GM10248 (cell line): Measurements from ENCODE around the gene KCNG1.
A peak's percentile ranks its signal among the peaks of the same experiment; 100 is the strongest.

Source experiments
- CTCF ChIA-PET: fragments of 300-600 bp; sonication (Branson Sonifier 250); formaldehyde crosslinking; extraction: SDS; loops from one replicate; lab custom pipeline; 2021; ENCODE audit warnings: antibody characterized with exemption; lab: Yijun Ruan, JAX
- POLR2A ChIA-PET: fragments of 350-650 bp; sonication (Branson Sonifier 250); formaldehyde crosslinking; extraction: SDS; loops from one replicate; lab custom pipeline; 2020; ENCODE audit warnings: antibody characterized with exemption; lab: Yijun Ruan, JAX
- DNase-seq: peaks from one replicate; pipeline ENCODE4 v3.0.0; 2012; ENCODE audit errors: extremely low spot score
- TF ChIP-seq, protein P1 (sequence below): IDR thresholded peaks from 2 replicates; pipeline ENCODE4 v1.5.1; 2012; ENCODE audit warnings: mild to moderate bottlenecking, low read depth; ENCODE audit errors: extremely low read depth, missing control alignments, control extremely low read depth

KCNG1 gene, protein sequence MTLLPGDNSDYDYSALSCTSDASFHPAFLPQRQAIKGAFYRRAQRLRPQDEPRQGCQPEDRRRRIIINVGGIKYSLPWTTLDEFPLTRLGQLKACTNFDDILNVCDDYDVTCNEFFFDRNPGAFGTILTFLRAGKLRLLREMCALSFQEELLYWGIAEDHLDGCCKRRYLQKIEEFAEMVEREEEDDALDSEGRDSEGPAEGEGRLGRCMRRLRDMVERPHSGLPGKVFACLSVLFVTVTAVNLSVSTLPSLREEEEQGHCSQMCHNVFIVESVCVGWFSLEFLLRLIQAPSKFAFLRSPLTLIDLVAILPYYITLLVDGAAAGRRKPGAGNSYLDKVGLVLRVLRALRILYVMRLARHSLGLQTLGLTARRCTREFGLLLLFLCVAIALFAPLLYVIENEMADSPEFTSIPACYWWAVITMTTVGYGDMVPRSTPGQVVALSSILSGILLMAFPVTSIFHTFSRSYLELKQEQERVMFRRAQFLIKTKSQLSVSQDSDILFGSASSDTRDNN

DNA sequence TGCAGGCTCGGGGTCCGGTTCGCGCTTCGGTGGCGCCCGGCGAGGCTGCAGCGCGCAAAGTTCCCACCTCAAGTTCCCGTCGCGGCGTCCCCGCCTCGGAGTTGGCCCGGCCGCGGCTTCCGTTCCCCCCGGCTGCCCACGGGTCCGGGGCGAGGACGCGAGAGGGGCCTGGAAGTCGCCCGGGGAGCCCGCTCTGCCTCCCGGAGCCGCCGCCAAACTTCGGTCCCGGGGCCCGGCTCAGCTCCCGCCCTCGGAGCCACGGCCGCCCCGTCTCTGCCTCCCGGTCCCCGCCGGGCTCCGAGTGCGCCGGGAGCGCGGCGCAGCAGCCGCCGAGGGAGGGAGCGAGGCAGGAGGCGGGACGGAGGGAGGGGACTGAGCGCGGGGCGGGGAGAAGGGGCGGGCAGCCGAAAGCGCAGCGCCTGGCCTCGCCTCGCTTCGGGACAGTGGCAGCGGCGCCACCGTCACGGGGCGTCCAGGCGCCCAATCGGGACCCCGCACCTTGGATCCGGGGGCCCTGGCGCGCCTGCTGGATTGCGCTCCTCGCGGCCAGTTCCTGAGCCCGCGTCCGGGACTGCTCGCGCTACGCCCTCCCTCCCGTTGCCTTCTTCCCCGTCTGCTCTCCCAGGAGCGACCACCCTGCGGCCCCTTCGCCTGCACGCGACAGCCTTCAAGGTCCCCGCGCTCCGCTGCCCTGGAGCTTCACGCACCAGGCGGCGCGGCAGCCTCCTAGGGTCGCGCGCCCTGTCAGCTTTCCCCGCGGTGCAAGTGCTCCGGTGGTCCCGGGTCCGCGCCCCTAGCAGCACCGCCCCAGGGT, at the start of gene KCNG1:
TSS of gene KCNG1 (minus strand) at position 305 of the 814 bp plus-strand sequence. CDS start 12,769 bp downstream, outside the sequence.
- DNase-seq = peak; percentile 80
- TF ChIP-seq, protein P1, sequence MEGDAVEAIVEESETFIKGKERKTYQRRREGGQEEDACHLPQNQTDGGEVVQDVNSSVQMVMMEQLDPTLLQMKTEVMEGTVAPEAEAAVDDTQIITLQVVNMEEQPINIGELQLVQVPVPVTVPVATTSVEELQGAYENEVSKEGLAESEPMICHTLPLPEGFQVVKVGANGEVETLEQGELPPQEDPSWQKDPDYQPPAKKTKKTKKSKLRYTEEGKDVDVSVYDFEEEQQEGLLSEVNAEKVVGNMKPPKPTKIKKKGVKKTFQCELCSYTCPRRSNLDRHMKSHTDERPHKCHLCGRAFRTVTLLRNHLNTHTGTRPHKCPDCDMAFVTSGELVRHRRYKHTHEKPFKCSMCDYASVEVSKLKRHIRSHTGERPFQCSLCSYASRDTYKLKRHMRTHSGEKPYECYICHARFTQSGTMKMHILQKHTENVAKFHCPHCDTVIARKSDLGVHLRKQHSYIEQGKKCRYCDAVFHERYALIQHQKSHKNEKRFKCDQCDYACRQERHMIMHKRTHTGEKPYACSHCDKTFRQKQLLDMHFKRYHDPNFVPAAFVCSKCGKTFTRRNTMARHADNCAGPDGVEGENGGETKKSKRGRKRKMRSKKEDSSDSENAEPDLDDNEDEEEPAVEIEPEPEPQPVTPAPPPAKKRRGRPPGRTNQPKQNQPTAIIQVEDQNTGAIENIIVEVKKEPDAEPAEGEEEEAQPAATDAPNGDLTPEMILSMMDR = no peak
- ChIA-PET POLR2A (no interaction called here), CTCF (no interaction called here)

DNA sequence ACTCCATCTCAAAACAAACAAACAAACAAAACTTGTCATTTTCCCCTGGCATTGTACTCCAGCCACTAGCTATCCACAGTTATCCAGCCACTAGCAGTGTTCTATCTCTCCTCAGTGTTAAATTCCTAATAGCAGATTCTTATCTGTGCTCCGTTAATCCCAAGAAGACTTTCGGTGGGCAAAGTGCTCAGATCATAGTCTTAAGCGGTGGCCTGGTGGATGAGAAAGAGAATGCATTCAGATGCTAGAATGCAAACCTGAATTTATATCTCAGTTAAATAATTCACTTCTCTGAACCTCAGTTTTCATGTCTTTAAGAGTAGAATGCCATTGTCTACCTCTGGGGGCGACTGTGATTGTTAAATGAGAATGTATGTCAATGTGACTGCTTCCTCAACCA, 47.7 kb upstream of the KCNG1 start:
- CTCF ChIA-PET = no interaction called here
- POLR2A ChIA-PET = no interaction called here
- TF ChIP-seq, protein P1 = no peak
- no peak for DNase-seq

DNA sequence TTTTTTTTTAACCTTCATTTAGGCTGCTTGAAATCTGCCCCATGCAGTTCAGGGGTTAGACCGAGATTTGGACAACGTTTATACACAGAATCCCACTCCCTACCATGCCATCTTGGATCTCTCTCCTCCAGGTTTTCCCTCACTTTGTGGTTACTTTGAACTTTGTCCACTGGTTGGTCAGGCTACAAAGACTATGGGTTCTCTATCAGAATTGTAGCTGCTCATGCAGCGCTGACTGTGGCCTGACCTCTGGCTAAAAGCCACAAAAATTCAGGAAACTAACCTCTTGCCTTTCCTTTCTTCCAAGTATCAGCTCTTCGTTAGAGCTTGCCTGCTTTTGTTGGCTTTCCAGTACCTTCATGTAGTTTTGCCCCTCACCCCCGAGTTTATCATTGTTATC, 44.9 kb upstream of the KCNG1 start:
- ChIA-PET CTCF (interaction anchor here (1.3 kb wide), 1 partner anchor 12 kb away, joined by 3 read pairs; no protein-coding TSS in a partner anchor), POLR2A (no interaction called here)
- TF ChIP-seq, protein P1 = no peak
- DNase-seq = no peak

DNA sequence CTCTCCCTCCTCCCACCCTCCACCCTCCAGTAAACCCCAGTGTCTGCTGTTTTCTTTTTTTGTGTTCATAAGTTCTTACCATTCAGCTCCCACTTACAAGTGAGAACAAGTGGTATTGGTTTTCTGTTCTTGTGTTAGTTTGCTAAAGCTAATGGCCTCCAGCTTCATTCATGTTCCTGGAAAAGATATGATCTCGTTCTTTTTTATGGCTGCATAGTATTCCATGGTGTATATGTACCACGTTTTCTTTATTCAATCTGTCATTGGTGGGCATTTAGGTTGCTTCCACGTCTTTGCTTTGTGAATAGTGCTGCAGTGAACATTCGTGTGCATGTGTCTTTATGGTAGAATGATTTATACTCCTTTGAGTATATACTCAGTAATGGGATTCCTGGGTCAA, 42.7 kb upstream of the KCNG1 start:
- ChIA-PET CTCF (interaction anchor here (1.5 to 1.6 kb wide), 2 partner anchors 15 to 50 kb away, joined by 3 read pairs; no protein-coding TSS in a partner anchor), POLR2A (no interaction called here)
- TF ChIP-seq, protein P1 = no peak
- DNase-seq = no peak

DNA sequence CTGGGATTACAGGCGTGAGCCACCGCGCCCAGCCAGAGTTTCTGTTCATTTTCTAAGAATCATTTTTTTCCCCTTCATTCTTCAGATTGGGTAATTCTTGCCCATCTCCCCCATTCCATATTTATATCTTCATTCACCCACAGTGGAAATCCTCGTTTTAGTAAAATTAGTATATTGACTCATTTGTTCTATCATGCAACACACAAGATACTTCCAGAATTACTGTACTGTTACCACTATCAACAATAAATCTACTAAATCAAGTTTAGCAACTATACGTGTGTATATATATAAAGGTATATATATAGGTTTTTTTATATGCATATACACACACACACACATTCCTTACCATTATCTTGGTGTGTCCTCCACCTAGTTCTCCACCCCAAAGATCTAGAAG, 41.2 kb upstream of the KCNG1 start:
- TF ChIP-seq, protein P1 = no peak

DNA sequence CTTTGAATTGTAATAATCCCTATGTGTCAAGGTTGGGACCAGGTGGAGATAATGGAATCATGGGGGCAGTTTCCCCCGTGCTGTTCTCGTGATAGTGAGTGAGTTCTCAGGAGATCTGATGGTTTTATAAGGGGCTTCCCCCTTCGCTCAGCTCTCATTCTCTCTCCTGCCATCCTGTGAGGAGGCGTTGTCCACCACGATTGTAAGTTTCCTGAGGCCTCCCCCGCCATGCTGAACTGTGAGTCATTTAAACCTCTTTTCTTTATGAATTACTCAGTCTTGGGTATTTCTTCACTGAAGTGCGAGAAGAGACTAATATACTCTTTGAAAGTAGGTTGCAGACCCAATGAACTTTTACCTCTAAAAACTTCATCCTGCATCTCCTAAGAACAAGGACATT, 39.2 kb upstream of the KCNG1 start:
- TF ChIP-seq, protein P1 = no peak
- POLR2A ChIA-PET = interaction anchor here (0.5 kb wide), 1 partner anchor 238 kb away, joined by 4 read pairs; no protein-coding TSS in a partner anchor
- CTCF ChIA-PET = no interaction called here
- no peak for DNase-seq

More for the DNA sequence above, 41.2 kb upstream of the KCNG1 start:
- DNase-seq = no peak
- POLR2A ChIA-PET = no interaction called here
- CTCF ChIA-PET = interaction anchor here (1.1 to 1.6 kb wide), 2 partner anchors 13 to 17 kb away, joined by 3 read pairs; no protein-coding TSS in a partner anchor
